GM18498 (cell line): ENCODE results near the gene AMPH.

Source experiments
- ATAC-seq: cut with Tn5 transposase; IDR thresholded peaks from one replicate; pipeline ENCODE4 v1.9.1; 2021; ENCODE audit warnings: mild to moderate bottlenecking, moderate library complexity; ENCODE audit not compliant: unreplicated experiment

Gene AMPH

GRCh38 chr7:38630720-38631673 lies at the start of gene AMPH:
TSS of gene AMPH (minus strand) at chr7:38631373. CDS start at chr7:38631351, 22 bp downstream.
- no peak for ATAC-seq

GRCh38 chr7:38679419-38679818 lies 48.2 kb upstream of the AMPH start:
- no peak for ATAC-seq

GRCh38 chr7:38678698-38679054 lies 47.5 kb upstream of the AMPH start:
- ATAC-seq = no peak

GRCh38 chr7:38677981-38678697 lies 47.0 kb upstream of the AMPH start:
- no peak for ATAC-seq

GRCh38 chr7:38675494-38676106 lies 44.4 kb upstream of the AMPH start:
- ATAC-seq = no peak

GRCh38 chr7:38674513-38674912 lies 43.3 kb upstream of the AMPH start:
- no peak for ATAC-seq

GRCh38 chr7:38673795-38674194 lies 42.6 kb upstream of the AMPH start:
- ATAC-seq = no peak

- ATAC-seq = no peak
These were observed 41.0 kb upstream of the AMPH start for GRCh38 chr7:38671911-38672905.

- ATAC-seq = no peak
These were observed 38.9 kb upstream of the AMPH start for GRCh38 chr7:38669965-38670520.

GRCh38 chr7:38664972-38665371 lies 33.8 kb upstream of the AMPH start:
- ATAC-seq = no peak

GRCh38 chr7:38660427-38661099 lies 29.4 kb upstream of the AMPH start:
- ATAC-seq = peak; percentile 77

- no peak for ATAC-seq
These were observed 28.8 kb upstream of the AMPH start for GRCh38 chr7:38659931-38660330.

GRCh38 chr7:38658921-38659320 lies 27.7 kb upstream of the AMPH start:
- ATAC-seq = no peak

- ATAC-seq = no peak
These were observed 25.8 kb upstream of the AMPH start for GRCh38 chr7:38656968-38657367.

- no peak for ATAC-seq
These were observed 24.9 kb upstream of the AMPH start for GRCh38 chr7:38655833-38656774.

- ATAC-seq = no peak
These were observed 6.8 kb upstream of the AMPH start for GRCh38 chr7:38637957-38638356.

- ATAC-seq = no peak
These were observed 1.2 kb upstream of the AMPH start for GRCh38 chr7:38632411-38632810.
